SK-N-SH treated with all-trans-retinoic acid at 6 μM for 48 hours (cell line): ENCODE data around the gene PKN2.

Experiments used
- ATAC-seq: fragments of 200-7000 bp; cut with Tn5 transposase; 3 replicates; pipeline ENCODE4 v1.9.1; 2020; ENCODE audit warnings: mild to moderate bottlenecking, moderate library complexity
- ARNTL ChIP-seq: fragments of 450-650 bp; formaldehyde crosslinking; IDR thresholded peaks from 2 replicates; pipeline ENCODE4 v1.5.0; 2020; ENCODE audit warnings: low read depth, mild to moderate bottlenecking, moderate library complexity, borderline replicate concordance
- BACH2 ChIP-seq: fragments of 250-450 bp; sonication (Bioruptor Pico); IDR thresholded peaks from 2 replicates; pipeline ENCODE4 v1.9.0; 2021; ENCODE audit warnings: mild to moderate bottlenecking, borderline replicate concordance
- CSDC2 ChIP-seq: fragments of 250-450 bp; sonication (Bioruptor Pico); IDR thresholded peaks from 2 replicates; pipeline ENCODE4 v1.5.0; 2020; ENCODE audit warnings: mild to moderate bottlenecking, moderate library complexity
- ESRRG ChIP-seq: fragments of 250-450 bp; sonication (Bioruptor Pico); IDR thresholded peaks from 2 replicates; pipeline ENCODE4 v1.6.1; 2021; ENCODE audit warnings: mild to moderate bottlenecking
- GLIS3 ChIP-seq: fragments of 250-450 bp; sonication (Bioruptor Pico); IDR thresholded peaks from 2 replicates; pipeline ENCODE4 v1.5.0; 2020; ENCODE audit warnings: mild to moderate bottlenecking, moderate library complexity
- ISL1 ChIP-seq: fragments of 250-450 bp; sonication (Bioruptor Pico); IDR thresholded peaks from 2 replicates; pipeline ENCODE4 v2.1.2; 2022; ENCODE audit warnings: mild to moderate bottlenecking, moderate library complexity
- OSR1 ChIP-seq: fragments of 250-450 bp; sonication (Bioruptor Pico); IDR thresholded peaks from 2 replicates; pipeline ENCODE4 v1.8.0; 2022; ENCODE audit warnings: moderate library complexity, mild to moderate bottlenecking, inconsistent platforms
- PPARA ChIP-seq: fragments of 250-450 bp; sonication (Bioruptor Pico); IDR thresholded peaks from 2 replicates; pipeline ENCODE4 v1.5.0; 2020; ENCODE audit warnings: mild to moderate bottlenecking, borderline replicate concordance
- RARB ChIP-seq: fragments of 250-450 bp; sonication (Bioruptor Pico); IDR thresholded peaks from 2 replicates; pipeline ENCODE4 v1.8.0; 2021; ENCODE audit warnings: mild to moderate bottlenecking, moderate library complexity
- SNAI2 ChIP-seq: fragments of 250-450 bp; sonication (Bioruptor Pico); IDR thresholded peaks from 2 replicates; pipeline ENCODE4 v1.5.0; 2020; ENCODE audit warnings: mild to moderate bottlenecking, moderate library complexity
- TOX ChIP-seq: fragments of 250-450 bp; sonication (Bioruptor Pico); IDR thresholded peaks from 2 replicates; pipeline ENCODE4 v1.8.0; 2021; ENCODE audit warnings: mild to moderate bottlenecking, moderate library complexity, borderline replicate concordance
- ZC3H10 ChIP-seq: fragments of 250-450 bp; sonication (Bioruptor Pico); IDR thresholded peaks from 2 replicates; pipeline ENCODE4 v1.5.1; 2021; ENCODE audit warnings: mild to moderate bottlenecking, moderate library complexity
- ZFP30 ChIP-seq: fragments of 450-650 bp; formaldehyde crosslinking; IDR thresholded peaks from 2 replicates; pipeline ENCODE4 v1.5.0; 2022; ENCODE audit warnings: mild to moderate bottlenecking, moderate library complexity
- ZNF565 ChIP-seq: fragments of 450-650 bp; formaldehyde crosslinking; conservative IDR thresholded peaks from 2 replicates; pipeline ENCODE4 v1.5.0; 2020; ENCODE audit warnings: low read depth, mild to moderate bottlenecking, moderate library complexity
- ZNF70 ChIP-seq: fragments of 450-650 bp; formaldehyde crosslinking; IDR thresholded peaks from 2 replicates; pipeline ENCODE4 v1.5.0; 2020; ENCODE audit warnings: mild to moderate bottlenecking, moderate library complexity
- ZNF8 ChIP-seq: fragments of 450-650 bp; formaldehyde crosslinking; IDR thresholded peaks from 2 replicates; pipeline ENCODE4 v1.5.0; 2020; ENCODE audit warnings: mild to moderate bottlenecking, moderate library complexity
- TF ChIP-seq, protein P1 (sequence below): fragments of 250-450 bp; sonication (Bioruptor Pico); IDR thresholded peaks from 2 replicates; pipeline ENCODE4 v1.5.1; 2020; ENCODE audit warnings: low read depth, mild to moderate bottlenecking, moderate library complexity
- TF ChIP-seq, protein P2 (sequence below): fragments of 250-450 bp; sonication (Bioruptor Pico); IDR thresholded peaks from 2 replicates; pipeline ENCODE4 v1.5.0; 2020; ENCODE audit warnings: mild to moderate bottlenecking, moderate library complexity
- TF ChIP-seq, protein P3 (sequence below): fragments of 250-450 bp; sonication (Bioruptor Pico); IDR thresholded peaks from 2 replicates; pipeline ENCODE4 v1.5.1; 2021; ENCODE audit warnings: mild to moderate bottlenecking, moderate library complexity
- TF ChIP-seq, protein P4 (sequence below): fragments of 250-450 bp; sonication (Bioruptor Pico); IDR thresholded peaks from 2 replicates; pipeline ENCODE4 v1.8.0; 2021; ENCODE audit warnings: low read depth, mild to moderate bottlenecking, moderate library complexity, borderline replicate concordance
- TF ChIP-seq, protein P5 (sequence below): fragments of 250-450 bp; sonication (Bioruptor Pico); IDR thresholded peaks from 2 replicates; pipeline ENCODE4 v1.8.0; 2020; ENCODE audit warnings: mild to moderate bottlenecking, moderate library complexity, borderline replicate concordance

Gene PKN2

DNA sequence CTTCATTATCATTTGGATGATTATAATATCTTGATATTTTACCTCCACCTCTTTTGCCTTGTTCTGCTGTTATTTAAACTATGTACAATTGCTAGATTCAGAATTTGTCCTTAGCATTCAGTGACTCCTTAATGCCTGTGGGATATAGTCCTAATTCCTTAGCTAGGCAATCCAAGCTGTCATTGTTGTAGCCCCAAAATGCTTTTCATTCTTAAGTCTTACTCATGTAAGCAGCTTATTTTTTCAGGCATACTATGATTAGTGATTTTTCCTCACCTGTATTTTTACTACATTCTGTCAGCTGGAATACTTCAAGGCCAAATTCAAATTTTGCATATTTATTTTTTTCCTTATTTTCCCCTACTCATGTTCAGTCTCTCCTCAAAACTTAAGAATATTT lies 13.4 kb downstream of the PKN2 start:
- ATAC-seq, result peak; percentile 43; the same call in 1 of the 3 replicates

DNA sequence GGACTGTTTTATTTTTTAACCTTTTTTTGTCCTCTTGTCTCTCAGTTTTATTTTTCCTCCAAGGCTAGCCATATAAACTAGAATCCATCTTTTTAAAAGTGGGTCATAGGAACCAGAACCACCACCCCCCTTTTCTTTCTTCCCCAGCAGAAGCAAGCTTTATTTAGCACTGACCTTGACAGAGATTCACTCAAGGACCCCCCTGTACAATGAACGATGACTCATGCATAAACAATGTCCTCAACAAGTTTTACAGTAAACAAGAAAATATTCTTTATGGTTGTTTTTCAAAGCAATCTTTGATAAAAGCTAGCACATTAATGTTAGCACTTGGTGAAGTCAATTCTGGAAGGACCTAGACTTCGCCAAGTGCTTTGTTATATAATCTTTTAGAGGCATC lies 14.1 kb downstream of the PKN2 start:
- no peak; the same call in 2 of the 3 replicates for ATAC-seq
- TF ChIP-seq ZNF70, result no peak

More for the DNA sequence above, 13.4 kb downstream of the PKN2 start:
- TF ChIP-seq GLIS3 (CRISPR knock-in tag) (no peak), RARB (CRISPR knock-in tag) (no peak), ZNF565 (CRISPR knock-in tag) (no peak), ZNF8 (no peak)

DNA sequence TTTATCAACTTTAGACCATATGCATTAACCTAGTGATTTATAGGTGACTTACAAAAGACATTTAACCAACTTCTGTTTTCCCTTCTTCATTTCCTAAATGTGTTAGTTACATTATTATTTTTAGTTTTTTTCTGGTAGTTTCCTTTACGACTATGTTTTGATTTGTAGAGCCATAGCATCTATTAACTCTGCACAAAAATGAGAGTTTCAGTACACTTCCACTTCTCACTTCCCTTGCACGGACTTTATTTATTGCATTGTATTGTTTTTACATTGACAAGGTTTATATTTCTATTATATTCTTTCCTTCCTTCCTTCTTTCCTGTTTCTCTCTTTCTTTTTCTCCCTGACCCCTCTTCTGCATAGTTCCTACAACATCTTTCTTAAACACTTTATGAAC lies 14.7 kb downstream of the PKN2 start:
- TF ChIP-seq, protein P1, sequence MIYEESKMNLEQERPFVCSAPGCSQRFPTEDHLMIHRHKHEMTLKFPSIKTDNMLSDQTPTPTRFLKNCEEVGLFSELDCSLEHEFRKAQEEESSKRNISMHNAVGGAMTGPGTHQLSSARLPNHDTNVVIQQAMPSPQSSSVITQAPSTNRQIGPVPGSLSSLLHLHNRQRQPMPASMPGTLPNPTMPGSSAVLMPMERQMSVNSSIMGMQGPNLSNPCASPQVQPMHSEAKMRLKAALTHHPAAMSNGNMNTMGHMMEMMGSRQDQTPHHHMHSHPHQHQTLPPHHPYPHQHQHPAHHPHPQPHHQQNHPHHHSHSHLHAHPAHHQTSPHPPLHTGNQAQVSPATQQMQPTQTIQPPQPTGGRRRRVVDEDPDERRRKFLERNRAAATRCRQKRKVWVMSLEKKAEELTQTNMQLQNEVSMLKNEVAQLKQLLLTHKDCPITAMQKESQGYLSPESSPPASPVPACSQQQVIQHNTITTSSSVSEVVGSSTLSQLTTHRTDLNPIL, result no peak
- TF ChIP-seq RARB (CRISPR knock-in tag), result no peak
- TF ChIP-seq, protein P2, sequence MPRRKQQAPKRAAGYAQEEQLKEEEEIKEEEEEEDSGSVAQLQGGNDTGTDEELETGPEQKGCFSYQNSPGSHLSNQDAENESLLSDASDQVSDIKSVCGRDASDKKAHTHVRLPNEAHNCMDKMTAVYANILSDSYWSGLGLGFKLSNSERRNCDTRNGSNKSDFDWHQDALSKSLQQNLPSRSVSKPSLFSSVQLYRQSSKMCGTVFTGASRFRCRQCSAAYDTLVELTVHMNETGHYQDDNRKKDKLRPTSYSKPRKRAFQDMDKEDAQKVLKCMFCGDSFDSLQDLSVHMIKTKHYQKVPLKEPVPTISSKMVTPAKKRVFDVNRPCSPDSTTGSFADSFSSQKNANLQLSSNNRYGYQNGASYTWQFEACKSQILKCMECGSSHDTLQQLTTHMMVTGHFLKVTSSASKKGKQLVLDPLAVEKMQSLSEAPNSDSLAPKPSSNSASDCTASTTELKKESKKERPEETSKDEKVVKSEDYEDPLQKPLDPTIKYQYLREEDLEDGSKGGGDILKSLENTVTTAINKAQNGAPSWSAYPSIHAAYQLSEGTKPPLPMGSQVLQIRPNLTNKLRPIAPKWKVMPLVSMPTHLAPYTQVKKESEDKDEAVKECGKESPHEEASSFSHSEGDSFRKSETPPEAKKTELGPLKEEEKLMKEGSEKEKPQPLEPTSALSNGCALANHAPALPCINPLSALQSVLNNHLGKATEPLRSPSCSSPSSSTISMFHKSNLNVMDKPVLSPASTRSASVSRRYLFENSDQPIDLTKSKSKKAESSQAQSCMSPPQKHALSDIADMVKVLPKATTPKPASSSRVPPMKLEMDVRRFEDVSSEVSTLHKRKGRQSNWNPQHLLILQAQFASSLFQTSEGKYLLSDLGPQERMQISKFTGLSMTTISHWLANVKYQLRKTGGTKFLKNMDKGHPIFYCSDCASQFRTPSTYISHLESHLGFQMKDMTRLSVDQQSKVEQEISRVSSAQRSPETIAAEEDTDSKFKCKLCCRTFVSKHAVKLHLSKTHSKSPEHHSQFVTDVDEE (CRISPR knock-in tag), result no peak
- TF ChIP-seq TOX (CRISPR knock-in tag), result no peak
- TF ChIP-seq SNAI2 (CRISPR knock-in tag), result no peak
- no peak for TF ChIP-seq BACH2 (CRISPR knock-in tag)
- TF ChIP-seq ZNF70, result no peak
- TF ChIP-seq ISL1, result no peak
- TF ChIP-seq, protein P3, sequence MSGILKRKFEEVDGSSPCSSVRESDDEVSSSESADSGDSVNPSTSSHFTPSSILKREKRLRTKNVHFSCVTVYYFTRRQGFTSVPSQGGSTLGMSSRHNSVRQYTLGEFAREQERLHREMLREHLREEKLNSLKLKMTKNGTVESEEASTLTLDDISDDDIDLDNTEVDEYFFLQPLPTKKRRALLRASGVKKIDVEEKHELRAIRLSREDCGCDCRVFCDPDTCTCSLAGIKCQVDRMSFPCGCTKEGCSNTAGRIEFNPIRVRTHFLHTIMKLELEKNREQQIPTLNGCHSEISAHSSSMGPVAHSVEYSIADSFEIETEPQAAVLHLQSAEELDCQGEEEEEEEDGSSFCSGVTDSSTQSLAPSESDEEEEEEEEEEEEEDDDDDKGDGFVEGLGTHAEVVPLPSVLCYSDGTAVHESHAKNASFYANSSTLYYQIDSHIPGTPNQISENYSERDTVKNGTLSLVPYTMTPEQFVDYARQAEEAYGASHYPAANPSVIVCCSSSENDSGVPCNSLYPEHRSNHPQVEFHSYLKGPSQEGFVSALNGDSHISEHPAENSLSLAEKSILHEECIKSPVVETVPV (CRISPR knock-in tag), result no peak
- no peak for TF ChIP-seq GLIS3 (CRISPR knock-in tag)
- no peak for TF ChIP-seq OSR1 (CRISPR knock-in tag)
- TF ChIP-seq ARNTL (CRISPR knock-in tag), result no peak
- TF ChIP-seq CSDC2 (CRISPR knock-in tag), result no peak
- no peak for TF ChIP-seq ZFP30 (CRISPR knock-in tag)
- no peak for TF ChIP-seq PPARA (CRISPR knock-in tag)
- TF ChIP-seq, protein P4, sequence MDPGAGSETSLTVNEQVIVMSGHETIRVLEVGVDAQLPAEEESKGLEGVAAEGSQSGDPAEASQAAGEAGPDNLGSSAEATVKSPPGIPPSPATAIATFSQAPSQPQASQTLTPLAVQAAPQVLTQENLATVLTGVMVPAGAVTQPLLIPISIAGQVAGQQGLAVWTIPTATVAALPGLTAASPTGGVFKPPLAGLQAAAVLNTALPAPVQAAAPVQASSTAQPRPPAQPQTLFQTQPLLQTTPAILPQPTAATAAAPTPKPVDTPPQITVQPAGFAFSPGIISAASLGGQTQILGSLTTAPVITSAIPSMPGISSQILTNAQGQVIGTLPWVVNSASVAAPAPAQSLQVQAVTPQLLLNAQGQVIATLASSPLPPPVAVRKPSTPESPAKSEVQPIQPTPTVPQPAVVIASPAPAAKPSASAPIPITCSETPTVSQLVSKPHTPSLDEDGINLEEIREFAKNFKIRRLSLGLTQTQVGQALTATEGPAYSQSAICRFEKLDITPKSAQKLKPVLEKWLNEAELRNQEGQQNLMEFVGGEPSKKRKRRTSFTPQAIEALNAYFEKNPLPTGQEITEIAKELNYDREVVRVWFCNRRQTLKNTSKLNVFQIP, result no peak
- no peak for TF ChIP-seq ZC3H10 (CRISPR knock-in tag)
- TF ChIP-seq ESRRG (CRISPR knock-in tag), result no peak
- no peak for ATAC-seq

DNA sequence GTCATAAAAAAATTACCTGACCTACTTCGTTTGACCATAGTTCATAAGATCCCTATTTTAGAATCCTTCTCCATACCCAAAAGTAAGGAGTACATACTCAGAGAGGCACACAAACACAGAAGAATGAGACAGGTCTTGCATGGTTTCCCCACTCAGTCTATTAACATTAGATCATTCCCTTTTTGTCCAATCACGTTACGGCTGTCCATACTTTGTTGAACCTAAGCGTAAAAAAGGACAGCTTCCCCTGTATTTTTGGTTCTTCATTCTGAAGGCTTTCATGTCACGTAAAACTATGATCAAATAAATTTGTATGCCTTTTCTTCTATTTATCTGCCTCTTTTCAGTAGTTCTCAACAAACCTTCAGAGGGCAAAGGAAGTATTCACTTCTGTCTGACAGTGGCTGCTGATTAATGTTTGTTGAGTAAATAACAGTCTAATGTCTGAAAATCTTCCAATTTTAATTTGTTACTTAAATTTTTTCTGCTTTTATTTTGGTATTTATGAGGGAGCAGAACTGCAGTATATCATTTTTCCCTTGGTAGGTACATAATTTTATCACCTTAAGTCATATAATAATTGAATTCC lies 16.4 kb downstream of the PKN2 start:
- no peak for ATAC-seq
- TF ChIP-seq ZNF565 (CRISPR knock-in tag), result no peak
- TF ChIP-seq ZC3H10 (CRISPR knock-in tag), result no peak
- no peak for TF ChIP-seq ESRRG (CRISPR knock-in tag)
- no peak for TF ChIP-seq ARNTL (CRISPR knock-in tag)
- TF ChIP-seq, protein P5, sequence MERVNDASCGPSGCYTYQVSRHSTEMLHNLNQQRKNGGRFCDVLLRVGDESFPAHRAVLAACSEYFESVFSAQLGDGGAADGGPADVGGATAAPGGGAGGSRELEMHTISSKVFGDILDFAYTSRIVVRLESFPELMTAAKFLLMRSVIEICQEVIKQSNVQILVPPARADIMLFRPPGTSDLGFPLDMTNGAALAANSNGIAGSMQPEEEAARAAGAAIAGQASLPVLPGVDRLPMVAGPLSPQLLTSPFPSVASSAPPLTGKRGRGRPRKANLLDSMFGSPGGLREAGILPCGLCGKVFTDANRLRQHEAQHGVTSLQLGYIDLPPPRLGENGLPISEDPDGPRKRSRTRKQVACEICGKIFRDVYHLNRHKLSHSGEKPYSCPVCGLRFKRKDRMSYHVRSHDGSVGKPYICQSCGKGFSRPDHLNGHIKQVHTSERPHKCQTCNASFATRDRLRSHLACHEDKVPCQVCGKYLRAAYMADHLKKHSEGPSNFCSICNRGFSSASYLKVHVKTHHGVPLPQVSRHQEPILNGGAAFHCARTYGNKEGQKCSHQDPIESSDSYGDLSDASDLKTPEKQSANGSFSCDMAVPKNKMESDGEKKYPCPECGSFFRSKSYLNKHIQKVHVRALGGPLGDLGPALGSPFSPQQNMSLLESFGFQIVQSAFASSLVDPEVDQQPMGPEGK (CRISPR knock-in tag), result no peak
- TF ChIP-seq SNAI2 (CRISPR knock-in tag), result no peak
- no peak for TF ChIP-seq GLIS3 (CRISPR knock-in tag)
- TF ChIP-seq TOX (CRISPR knock-in tag), result no peak
- TF ChIP-seq, all 23 proteins: peak for 0
